NT2/D1 (cell line): ENCODE measurements around the gene RAB27A.

Source experiments
- SUZ12 ChIP-seq: IDR thresholded peaks from 2 replicates; pipeline ENCODE4 v1.6.1; 2011; ENCODE audit not compliant: insufficient read length, insufficient read depth; ENCODE audit errors: extremely low read depth
- YY1 ChIP-seq: IDR thresholded peaks from 2 replicates; pipeline ENCODE4 v1.6.1; 2011; ENCODE audit not compliant: insufficient read length, insufficient read depth
- ZNF274 ChIP-seq: IDR thresholded peaks from 2 replicates; pipeline ENCODE4 v1.6.1; 2011; ENCODE audit warnings: mild to moderate bottlenecking, low read depth, low read length

GRCh38 chr15:55196458-55197361 is 92.9 kb downstream of the RAB27A start, which contains the start of gene RSL24D1:
- TF ChIP-seq ZNF274 (no peak), SUZ12 (no peak), YY1 (no peak)
